ENCODE results near the gene SH3RF1.

The SH3RF1 gene

DNA sequence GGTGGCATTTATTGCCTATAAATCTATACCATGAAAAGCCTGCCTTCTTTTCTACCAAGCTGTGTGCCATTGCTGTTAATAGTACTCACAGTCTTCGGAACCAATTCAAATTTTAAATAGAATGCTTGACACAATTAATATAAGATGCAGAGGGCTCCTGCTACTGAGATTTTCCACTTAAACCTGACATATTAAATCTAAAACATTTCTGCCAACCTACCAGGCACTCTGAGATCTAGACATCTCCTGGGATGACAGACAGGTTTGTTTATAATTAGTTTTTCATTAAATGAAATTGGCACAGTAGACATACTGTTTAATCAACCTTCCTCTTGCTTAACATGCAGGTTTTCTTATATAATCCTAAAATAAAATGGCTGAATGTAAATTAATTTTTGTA is 143.4 kb downstream of the SH3RF1 start:
- no peak for DNase-seq

DNA sequence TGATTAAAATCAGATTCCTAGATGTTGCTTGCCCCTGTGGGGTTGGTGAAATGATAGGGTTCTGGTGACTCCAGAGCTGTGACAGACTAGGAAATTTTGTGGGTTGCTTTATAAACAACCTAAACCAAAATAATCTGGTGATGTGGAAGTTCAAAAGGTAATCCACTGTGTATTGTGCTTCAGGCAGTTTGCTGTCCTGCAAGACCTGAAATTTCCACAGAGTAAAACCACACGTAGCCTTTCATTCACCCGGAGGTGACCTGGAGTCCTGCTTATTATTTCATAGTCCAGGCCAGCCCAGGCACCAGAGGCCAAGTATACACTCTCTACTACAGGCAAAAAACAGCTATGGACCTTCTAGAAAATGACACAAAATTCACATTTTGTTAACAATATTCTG is 146.1 kb downstream of the SH3RF1 start:
- DNase-seq, result no peak

DNA sequence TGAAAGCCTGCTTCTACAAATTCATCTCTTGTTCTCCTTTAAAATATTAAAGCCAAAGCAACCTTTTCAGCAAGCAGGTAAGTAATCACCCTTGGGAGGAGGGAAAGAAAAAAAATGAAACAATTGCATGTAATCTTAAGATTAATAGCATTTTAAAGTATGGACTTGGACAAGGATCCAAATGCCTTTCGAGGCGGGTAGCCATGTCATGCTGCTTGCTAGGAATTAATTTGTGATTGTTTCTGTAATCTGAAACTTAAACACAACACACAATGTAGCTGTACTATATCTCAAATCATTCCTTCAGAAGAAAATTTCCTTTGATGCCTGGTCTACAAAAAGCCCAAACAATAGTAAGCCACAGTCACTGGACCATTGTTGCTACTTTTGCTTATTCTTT is 148.3 kb downstream of the SH3RF1 start:
- DNase-seq, result no peak

DNA sequence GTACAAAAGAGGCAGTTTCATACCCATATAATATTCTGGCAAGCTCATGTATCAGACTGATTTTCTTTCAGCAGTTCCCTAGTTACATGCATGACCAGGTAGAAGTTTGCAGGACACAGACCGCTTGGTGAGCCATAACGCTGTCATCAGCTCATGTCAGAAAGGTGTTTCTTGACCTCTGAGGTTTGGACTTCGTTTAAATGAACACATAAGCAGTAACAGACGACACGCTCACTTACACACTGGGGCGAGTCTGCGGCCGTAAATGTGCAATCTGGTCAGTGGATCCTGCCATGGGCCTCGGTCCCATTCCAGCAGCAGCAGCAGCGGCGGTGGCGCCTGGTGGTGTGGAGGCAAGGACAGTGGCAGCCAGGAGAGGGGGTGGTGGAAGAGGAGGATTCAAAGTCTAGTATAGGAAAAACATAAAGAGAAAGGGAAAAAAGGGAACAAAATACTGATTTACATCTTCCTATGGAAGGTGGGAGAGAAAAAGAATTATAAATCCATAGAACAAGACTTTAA is 148.8 kb downstream of the SH3RF1 start:
- no peak for DNase-seq

DNA sequence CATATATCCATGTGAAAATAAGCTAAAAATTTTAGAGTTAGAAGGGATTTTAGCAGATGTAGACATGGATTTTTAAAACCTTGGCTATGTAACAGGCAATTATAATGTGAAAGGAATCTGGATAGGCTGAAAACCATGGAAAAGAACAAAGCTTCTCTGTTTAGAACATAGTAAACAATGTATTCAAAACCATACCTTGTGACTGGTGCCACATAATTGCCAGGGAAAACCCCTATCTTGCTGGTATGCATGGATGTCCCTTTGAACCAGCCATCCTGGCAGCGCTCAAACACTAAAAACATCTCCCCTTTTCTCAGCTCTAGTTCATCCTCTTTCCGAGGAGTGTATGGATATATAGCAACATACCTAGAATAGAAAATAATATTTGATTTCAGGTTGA is 150.1 kb downstream of the SH3RF1 start:
- no peak for DNase-seq

DNA sequence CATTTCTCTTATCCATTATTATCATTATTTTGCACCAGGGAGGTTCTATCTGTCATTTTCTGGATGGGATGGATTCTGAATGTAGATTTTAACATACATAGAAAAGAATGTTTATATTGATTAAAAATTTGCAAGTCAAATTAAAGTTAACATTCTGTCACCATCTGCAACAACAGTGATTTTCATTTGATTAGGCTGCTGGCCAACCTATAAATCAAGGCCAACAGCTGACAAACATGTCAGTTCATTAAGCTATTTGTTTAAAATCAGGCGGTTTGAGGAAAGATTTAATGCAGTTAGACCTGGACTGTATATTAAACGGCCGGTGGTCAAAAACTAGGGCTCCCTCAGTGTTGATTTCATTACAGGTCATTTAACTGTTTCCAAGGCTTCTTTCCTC is 151.2 kb downstream of the SH3RF1 start:
- no peak for DNase-seq

DNA sequence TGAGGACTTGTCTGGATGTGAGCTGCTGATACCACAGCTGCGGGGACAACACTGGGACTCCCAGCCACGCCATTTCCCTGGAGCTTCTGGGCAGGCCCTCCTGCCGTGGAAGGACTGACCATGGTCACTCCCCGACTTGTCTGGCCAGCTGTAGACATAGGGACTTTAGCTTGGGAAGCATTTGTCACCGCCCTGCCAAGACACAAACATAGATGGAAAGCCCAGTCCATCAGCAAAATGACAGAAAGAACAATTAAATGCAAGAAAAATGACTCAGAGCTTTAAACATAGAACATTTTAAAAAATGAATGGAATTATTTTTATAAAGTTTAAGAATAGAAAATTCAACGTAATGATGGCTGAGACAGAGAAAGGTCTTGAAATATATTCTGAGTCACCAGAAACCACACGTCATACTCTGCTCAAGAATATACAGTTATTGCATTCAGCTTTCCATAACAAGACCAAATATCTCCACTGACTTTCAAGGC is 153.1 kb downstream of the SH3RF1 start:
- DNase-seq, result no peak

DNA sequence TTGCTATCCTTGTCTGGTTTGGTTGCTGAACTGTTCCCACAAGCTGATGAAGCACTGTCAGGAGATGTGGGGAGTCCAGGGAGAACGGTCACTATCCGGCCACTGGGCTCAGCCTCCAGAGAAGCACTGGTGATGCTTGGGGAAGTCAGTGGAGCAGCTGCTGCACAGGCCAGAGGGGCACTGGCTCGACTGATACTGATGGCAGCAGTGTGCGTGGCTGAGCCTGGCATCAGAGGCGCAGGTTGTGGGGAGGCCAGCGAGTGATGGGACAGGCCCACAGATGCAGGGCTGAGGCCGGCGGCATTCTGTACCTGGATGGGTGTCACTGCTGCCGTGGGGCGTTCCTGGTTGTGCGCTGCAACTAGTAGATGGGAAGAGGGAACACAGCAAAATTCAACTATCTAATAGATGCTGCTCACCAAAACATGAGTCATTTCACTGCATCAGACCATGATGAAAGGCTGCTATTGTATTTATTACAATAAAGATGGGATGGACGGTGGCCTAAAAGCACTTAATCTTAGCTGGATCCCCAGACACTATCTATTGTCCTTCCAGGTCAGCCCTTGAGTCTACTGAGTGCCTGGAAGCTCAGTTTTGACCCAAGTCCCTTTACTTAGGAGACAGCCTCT is 154.4 kb downstream of the SH3RF1 start:
- no peak for DNase-seq

DNA sequence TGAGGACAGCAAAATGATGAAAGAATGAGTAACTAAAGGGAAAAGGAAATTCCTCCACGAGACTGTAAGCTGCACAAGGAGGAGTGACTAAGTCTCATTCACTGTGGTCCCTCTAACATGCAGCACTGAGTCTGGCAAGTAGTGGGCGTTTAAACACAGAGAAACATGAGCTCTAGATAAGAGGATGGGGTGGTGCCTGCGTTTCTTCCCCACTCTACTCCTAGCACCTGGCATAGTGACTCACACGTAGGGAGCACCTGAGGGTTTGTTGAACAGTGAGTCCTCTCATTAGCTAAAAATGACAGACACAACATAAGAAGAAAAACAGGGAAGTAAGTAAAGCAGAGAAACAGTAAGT is 154.9 kb downstream of the SH3RF1 start:
- no peak for DNase-seq

DNA sequence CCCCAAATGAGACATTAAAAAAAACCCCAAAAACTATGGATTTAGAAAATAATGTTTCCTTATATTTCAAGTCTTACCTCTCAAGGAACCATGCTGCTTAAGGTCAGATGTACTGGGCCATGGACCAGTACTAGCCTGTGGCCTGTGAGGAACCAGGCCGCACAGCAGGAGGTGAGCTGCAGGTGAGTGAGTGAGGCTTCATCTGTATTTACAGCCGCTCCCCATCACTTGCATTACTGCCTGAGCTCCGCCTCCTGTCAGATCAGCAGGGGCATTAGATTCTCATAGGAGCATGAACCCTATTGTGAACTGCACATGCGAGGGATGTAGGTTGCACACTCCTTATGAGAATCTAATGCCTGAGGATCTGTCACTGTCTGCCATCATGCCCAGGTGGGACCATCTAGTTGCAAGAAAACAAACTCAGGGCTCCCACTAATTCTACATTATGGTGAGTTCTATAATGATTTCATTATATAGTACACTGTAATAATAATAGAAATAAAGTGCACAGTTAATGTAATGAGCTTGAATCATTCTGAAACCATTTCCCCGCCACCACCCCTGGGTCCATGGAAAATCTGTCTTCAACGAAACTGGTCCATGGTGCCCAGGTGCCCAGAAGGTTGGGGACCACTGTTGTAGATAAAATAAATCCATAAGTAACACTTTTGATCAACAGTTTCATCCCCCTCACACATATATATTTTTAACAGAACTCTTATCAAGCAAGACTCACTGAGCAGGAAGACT is 155.4 kb downstream of the SH3RF1 start:
- no peak for DNase-seq

DNA sequence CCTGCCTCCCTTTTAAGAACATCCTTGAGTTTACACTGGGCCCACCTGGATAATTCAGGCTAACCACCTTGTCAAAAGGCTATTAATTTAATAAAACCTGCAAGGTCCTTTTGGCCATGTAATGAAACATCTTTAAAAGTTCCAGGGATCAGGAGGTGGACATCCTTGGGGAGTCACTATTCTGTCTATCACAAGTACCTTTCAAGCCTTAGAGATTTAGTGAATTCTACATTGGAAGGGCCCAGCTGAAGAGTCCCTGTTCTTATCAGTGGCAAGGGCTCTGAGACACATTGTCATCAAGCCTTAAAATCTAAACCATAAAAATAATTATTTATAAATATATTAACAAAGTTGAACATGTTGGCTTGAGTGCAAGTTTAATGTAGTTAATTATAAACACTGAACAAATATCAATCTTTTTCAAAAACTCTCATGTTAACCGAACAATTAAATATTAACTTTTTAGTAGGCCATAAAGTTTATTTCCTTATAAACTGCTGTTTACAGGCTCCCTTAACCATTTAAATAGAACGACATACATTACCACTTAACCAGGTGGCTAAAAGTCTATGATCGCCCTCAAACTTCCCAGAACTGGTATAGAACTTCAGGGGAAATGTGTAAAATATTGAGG is 156.3 kb downstream of the SH3RF1 start:
- DNase-seq, result no peak

DNA sequence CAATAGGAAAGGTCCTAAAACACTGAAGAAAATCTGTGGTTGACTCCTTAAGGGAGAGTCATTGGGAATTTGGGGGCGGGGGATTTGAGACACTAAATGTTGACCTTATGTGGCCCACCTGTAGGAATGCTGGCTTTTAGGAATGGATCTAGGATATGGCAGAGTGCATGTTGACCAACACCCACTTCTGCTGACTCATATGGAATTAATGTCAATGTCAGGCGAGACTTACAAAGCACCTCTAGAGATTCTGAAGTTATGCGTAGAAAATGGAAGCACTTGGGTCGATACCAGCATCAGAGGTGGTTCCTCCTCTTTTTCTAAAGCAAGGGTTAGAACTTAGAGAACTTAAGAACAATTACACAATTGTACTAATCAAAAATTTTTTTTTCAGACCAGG is 160.1 kb downstream of the SH3RF1 start:
- no peak for DNase-seq

DNA sequence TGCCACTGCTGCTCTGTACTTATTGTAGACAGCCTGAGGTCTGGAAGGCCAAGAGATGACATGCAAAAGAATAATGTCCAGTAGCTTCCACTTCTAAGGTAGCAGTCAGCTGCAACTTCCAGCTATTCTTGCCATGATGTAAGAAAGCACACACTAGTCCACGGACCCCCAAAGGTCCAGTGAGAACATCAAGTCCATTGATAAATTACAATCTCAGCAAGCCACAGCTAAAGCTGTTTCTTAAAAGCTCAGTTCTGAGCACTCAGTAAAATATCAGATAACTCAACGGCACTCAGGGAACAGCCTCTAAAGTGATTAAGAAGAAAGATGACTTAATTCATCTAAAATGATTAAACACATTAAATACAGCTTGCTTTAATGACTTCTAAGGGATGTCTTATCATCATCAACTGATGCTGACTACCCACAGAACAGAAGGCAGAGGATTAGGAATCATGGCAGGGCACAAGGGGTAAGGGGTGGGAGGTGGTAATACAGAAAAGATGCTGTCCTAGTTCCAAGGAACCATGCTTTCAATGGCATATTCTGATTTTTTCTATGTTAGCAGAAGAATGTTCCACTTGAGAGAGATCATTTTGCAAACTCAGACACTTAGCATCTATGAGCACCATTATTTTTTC is 161.6 kb downstream of the SH3RF1 start:
- no peak for DNase-seq

DNA sequence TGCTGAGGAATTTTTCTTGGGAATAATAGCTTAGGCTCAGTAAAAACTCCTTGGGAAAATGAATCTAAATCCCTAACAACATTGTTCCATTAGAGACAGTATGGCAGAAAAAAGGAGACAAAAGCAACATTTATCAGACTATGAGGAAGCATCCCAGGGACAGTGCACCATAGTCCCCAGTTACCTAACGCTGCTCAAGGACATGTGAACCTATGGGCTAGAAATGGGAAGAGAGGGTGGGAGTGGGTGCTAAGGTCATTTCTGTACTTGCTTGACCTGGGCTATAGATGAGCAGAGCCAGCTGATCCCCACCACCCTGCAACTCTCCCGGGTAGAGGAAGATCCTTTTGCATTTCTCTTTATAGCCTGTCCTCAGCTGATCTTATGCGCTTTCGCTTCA is 162.5 kb downstream of the SH3RF1 start:
- DNase-seq, result no peak

DNA sequence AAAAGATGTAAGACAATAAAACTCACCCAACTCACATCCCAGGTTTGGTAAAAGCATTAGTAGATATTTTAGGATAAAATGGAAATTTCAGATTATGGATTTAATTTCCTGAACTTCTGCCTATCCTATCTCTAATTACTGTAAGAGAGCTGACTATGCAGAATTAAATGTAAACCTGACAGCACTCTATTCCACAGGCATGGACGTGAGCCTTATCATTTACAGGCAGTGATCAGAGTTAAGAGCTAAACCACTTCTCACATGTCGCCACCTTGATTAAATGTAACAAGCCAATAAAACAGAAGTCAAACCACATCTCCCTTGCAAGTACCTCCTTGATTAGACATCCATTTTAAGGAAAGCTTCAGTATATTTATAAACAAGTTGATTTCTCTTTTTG is 163.2 kb downstream of the SH3RF1 start:
- DNase-seq, result no peak

DNA sequence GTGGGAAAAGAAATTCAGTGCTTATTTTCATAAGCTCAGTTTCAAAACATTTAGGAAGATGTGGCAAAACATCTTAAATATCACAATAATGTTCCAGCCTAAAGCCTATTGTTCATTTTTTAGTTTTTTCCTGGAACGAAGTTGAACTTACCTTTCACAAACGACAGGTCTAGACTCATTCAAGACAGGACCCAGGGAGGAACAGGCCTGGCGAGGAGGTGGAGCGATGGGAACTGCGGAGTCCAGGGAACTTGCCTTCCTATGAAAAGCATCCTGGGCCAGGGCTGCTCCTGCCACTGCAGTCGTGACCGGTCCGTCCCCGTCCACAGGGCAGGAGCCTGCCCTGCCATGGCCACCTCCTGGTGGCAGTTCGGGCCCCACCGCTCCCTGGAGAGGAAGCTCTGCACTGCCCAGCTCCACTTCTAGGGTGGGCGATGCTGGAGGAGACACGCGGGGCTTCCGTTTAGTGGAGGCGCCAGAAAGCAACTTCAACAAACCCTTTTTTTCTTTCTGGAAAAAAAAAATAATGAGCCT is 164.0 kb downstream of the SH3RF1 start:
- no peak for DNase-seq

DNA sequence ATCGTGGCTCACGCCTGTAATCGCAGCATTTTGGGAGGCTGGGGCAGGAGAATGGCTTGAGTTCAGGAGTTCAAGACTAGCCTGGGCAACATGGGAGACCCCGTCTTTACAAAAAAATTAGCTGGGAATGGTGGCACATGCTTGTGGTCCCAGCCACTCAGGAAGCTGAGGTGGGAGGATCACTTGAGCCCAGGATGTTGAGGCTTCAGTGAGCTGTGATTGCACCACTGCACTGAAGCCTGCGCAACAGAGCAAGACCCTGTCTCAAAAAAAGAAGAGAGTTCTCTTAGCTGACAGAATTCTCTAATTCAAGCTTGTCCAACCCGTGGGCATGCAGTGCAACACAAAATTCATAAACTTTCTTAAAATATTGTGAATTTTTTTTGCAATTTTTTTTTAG is 165.1 kb downstream of the SH3RF1 start:
- no peak for DNase-seq

DNA sequence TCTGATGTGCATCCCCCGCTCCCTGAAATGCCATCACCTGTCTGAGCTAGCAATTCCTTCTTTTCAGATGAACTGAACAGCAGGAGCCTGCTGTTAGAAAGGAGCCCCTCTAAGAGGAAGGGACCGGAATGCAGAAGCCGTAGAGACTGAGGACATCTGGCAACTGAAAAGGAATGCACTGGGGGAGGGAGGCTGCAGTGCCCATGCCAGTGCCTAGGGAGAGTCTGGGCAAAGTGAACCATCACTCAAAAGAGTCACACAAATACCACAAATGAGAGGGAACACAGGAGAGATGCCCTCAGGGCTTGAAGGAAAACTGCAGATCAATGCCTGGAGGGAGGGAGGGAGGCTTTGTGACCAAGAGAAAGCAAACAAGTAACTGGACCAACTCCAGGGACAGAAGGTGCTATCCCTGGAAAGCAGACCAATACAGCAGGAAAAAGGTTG is 166.8 kb downstream of the SH3RF1 start:
- peak; percentile 53 for DNase-seq

DNA sequence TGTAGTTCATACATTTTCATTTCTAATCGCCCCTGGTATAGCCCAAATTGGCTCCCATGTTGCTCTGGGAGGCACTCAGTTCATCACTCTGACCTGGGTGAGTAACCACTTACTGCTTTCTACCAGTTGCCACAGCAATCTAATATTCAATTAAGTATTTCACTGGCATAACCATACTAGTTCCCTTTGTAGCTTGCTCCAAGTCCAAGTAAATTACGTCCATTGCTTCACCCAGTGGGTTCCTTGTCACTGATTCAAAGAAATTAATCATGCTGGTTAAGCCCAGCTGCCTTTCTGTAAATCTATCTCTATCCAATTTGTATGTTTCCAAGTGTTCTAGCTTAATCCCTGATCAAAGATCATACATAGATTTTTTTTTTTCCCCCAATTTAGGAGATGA is 168.7 kb downstream of the SH3RF1 start:
- no peak for DNase-seq

DNA sequence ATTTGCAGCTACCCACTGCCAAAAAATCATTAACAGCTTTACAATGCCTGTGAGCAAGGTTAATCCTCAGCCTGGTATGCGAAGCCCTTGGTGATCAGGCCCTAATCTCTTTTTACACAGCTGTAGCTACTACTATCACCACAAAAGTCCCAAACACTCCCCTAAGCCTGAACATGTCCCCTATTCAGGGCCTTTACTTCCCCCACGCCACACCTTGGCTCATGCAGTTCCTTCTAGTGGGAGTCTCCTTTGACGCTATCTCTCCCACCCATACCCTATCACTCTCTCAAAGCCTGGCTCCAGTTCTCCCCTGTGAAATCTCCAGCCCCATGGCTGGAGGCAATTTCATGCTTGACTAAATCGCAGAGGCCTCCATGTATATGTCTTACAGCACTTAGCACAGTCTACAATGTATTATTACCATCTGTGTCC is 170.1 kb downstream of the SH3RF1 start:
- no peak for DNase-seq

DNA sequence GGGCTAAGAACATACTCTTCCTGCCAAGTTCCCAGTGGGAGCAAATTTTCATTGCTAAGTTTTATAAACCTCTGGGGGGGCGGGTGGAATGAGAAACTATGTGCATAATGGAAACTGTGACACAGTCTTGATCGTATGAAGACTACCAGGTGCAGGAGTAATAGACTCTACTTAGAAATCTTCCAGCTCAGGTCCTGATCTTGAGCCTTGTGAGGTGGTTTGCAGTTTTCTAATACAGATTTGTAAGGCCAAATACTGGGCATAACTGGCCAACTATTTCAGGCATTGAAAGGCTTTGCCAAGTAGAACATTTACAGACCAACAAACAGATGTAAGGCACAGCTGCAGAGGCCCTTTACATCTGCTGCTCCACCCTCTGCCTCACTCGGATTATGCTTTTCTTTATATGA is 171.0 kb downstream of the SH3RF1 start:
- DNase-seq, result peak; percentile 77

DNA sequence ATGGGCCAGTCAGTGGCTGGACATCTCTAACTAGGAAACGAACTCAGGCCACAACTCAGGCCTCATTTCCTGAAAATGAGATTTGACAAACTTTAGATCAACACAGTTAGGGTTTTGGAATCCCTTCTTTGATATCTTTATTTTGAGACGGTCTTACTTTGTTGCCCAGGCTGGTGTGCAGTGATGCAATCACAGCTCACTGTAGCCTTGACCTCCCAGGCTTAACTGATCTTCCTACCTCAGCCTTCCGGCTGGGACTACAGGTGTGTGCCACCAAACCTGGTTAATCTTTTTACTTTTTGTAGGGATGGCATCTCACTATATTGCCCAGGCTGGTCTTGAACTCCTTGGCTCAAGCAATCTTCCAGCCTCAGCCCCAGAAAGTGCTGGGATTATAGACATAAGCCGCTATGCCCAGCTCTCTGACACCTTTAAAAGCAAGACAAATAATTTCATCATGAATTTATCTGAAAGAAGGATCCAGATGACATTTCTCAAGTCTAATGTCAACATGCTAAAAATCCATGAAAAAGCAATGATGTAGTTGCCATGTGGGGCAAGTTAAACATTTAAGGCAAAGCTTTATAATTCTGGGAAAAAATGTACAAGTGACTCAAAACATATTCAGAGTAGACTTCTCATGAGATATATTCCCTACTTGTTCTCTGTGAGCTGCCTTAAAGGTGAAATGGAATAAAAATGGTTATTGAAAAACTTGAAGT is 171.6 kb downstream of the SH3RF1 start:
- DNase-seq, result no peak

All from right hindlimb (tissue), 1 donor.